Prostate gland (tissue), 2 donors: ENCODE results near the gene TRIO. TPM values are rescaled to one million over a fixed set of nuclear protein-coding genes. Genes with fewer than 3 reads are reported as not detected.
"Not testable (repeated sequence)": the region's sequence is repeated elsewhere in the genome, so short reads cannot be mapped to it uniquely, and the experiment has no call there.

Source experiments
- DNase-seq: peaks from one replicate; pipeline ENCODE4 v3.0.0-alpha.2; 2019; ENCODE audit warnings: low spot score
- H3K27ac ChIP-seq, 2 donors: fragments of 200-600 bp; sonication (generic); 2 replicates each; pipeline ENCODE4 v1.5.1; 2017 to 2019
- H3K27me3 ChIP-seq: fragments of 200-600 bp; sonication (generic); replicated peaks from 2 replicates; pipeline ENCODE4 v1.5.1; 2019; ENCODE audit not compliant: insufficient read depth
- H3K36me3 ChIP-seq, 2 donors: fragments of 200-600 bp; sonication (generic); 1 replicate in 1 of 2; 2 replicates in 1 of 2; pipeline versions ENCODE4 v1.5.1 to v1.8.1; 2017 to 2019
- H3K4me1 ChIP-seq: fragments of 200-600 bp; sonication (generic); replicated peaks from 2 replicates; pipeline ENCODE4 v1.5.1; 2019
- H3K4me3 ChIP-seq, 2 donors: fragments of 200-600 bp; sonication (generic); 2 replicates each; pipeline ENCODE4 v1.5.1; 2017 to 2019
- H3K9me3 ChIP-seq: fragments of 200-600 bp; sonication (generic); 2 replicates; pipeline ENCODE4 v1.5.1; 2017
- POLR2A ChIP-seq: fragments of 450-650 bp; IDR thresholded peaks from one replicate; pipeline ENCODE4 v1.6.1; 2016; ENCODE audit warnings: antibody characterized with exemption, mild to moderate bottlenecking
- POLR2AphosphoS5 ChIP-seq: sonication (generic); formaldehyde crosslinking; IDR thresholded peaks from one replicate; pipeline ENCODE4 v1.6.1; 2017; ENCODE audit warnings: antibody characterized with exemption
- WGBS: methylation state at CpG from one replicate; pipeline ENCODE4 v1.1.5; 2018; 5-methylcytosine and 5-hydroxymethylcytosine counted together
- intact Hi-C: fragments of 100-400 bp; cut with DNase I; formaldehyde crosslinking; loops from one replicate; pipeline ENCODE4 v1.14.2; 2022
- total RNA-seq, 2 donors: library from RNA; depleted of rRNA; stranded (reverse); fragments of >200 nt; gene quantifications; one replicate each; pipeline ENCODE4 v1.1.0, GENCODE V29; 2016
- TF ChIP-seq, protein P1 (sequence below), 4 experiments: fragments of 200-600 bp in 2 of 4; fragments of 450-650 bp in 2 of 4; sonication (generic) in 2 of 4; IDR thresholded peaks; 1 replicate in 3 of 4; 2 replicates in 1 of 4; pipeline ENCODE4 v1.5.1; 2016 to 2019; ENCODE audit warnings: antibody characterized with exemption in 4 of 4, mild to moderate bottlenecking in 2 of 4, moderate library complexity in 2 of 4

The TRIO gene
- total RNA-seq, 2 donors from 2014 or later: 90.3 to 197 TPM

DNA sequence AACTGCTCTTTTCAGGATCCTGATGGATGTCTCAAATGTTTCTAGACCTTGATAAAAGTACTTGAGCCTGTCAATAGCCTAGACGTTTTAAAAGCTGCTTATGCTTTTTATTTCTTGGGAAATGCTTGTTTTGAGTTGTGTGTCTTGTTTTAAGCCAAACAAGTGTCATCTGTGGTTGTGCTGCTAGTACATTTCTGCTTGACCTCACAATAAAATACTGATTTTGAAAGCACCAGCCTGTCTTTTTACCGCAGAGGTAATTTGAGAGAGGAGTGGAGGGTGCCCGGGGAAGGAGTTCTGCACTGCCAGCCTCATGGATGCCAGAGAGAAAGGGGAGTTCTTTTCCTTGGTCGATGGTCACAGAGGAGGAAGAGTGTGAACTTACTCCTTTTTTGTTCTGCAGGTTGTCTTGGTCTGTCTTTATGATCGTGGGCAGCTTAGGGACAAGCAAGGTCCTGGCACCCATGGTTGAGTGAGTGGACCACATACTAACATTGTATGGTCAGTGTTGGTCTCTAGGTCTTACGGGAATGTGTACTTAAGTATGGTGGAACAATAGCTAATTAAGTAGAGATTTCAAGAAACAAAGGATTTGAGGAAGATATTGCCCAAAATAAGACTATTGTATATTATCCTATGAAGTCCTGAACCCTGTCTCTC is 61.0 kb downstream of the TRIO start:
- no peaks in the 10 kb centered on the region for H3K9me3 ChIP-seq
- DNase-seq: no peak
- no peaks in the 10 kb centered on the region for H3K36me3 ChIP-seq
- intact Hi-C loops: no loop called here
- H3K27me3 ChIP-seq: no peaks in the 10 kb centered on the region
- peak overlapping the region; percentile 0 to 39 for H3K27ac ChIP-seq
- TF ChIP-seq POLR2AphosphoS5 (no peak), POLR2A (no peak)
- TF ChIP-seq, protein P1, sequence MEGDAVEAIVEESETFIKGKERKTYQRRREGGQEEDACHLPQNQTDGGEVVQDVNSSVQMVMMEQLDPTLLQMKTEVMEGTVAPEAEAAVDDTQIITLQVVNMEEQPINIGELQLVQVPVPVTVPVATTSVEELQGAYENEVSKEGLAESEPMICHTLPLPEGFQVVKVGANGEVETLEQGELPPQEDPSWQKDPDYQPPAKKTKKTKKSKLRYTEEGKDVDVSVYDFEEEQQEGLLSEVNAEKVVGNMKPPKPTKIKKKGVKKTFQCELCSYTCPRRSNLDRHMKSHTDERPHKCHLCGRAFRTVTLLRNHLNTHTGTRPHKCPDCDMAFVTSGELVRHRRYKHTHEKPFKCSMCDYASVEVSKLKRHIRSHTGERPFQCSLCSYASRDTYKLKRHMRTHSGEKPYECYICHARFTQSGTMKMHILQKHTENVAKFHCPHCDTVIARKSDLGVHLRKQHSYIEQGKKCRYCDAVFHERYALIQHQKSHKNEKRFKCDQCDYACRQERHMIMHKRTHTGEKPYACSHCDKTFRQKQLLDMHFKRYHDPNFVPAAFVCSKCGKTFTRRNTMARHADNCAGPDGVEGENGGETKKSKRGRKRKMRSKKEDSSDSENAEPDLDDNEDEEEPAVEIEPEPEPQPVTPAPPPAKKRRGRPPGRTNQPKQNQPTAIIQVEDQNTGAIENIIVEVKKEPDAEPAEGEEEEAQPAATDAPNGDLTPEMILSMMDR (IDR thresholded peaks at IDR 0.05): no peak
- WGBS: 52% methylated on average over 6 of the region's 6 CpGs
- peaks cover 5% of the 10 kb centered on the region for H3K4me1 ChIP-seq
- no peak overlapping the region for H3K4me3 ChIP-seq

DNA sequence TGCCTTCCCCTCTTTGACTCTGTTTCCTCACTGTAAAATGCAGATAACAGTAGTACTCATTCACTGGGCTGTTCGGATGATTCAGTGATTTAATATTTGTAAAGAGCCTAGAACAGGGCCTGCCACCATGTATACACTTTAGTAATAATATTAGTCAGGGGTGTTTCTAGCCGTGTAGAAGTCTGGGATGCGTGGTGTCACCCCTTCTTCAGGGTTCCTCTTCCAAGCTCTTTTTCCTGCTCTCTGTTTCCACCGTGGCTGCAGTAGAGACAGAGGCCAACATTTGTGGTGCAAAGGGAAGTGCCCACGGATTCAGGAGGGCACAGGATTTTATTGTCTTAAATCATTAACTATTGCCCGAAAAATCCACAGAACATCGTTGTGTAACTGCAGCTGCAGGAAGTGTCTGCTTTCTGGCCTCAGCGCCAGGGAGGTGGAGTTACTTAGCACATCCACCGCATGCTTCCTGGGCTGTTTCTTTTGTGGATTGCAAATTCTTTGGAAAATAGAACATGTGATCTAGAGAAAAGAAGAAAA is 61.7 kb downstream of the TRIO start:
- Histone ChIP-seq H3K27ac (peak overlapping the region; percentile 17 to 39), H3K4me1 (peaks cover 5% of the 10 kb centered on the region), H3K4me3 (no peak overlapping the region), H3K36me3 (no peaks in the 10 kb centered on the region), H3K27me3 (no peaks in the 10 kb centered on the region), H3K9me3 (no peaks in the 10 kb centered on the region)
- TF ChIP-seq POLR2A (no peak), POLR2AphosphoS5 (peak; percentile 66)
- TF ChIP-seq, protein P1 (IDR thresholded peaks at IDR 0.05): no peak
- intact Hi-C loops: no loop called here
- DNase-seq: peak; percentile 49
- WGBS: 11% methylated on average over 9 of the region's 9 CpGs

DNA sequence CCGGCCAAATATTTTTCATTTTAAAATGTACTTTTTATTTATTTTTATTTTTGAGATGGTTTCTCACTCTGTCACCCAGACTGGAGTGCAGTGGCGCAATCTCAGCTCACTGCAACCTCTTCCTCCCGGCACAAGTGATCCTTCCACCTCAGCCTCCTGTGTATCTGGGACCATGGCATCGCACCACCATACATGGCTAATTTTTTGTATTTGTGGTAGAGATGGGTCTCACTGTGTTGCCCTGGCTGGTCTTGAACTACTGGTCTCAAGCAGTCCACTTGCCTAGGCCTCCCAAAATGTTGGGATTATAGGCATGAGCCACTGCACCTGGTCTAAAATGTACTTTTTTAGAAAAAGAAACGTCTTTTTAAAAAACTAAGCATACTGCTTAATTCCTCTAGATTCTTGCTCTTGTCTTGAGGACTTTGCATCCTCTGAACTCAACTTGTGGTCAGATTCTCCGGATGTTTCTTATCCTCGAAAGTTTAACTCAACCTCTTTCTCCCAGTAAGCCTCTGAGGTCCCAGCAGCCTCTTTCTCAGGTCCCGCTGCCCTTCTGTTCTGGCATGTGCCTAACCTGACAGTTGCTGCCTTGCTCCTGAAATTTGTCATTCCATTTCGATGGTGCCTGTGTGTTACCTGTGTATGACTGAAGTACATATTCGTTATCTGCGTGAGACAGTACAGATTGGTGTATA is 63.0 kb downstream of the TRIO start:
- H3K36me3 ChIP-seq: no peaks in the 10 kb centered on the region
- no peak for DNase-seq
- no peaks in the 10 kb centered on the region for H3K27me3 ChIP-seq
- TF ChIP-seq POLR2AphosphoS5: no peak
- TF ChIP-seq, protein P1 (IDR thresholded peaks at IDR 0.05): no peak
- no peak for TF ChIP-seq POLR2A
- peaks cover 5% of the 10 kb centered on the region for H3K4me1 ChIP-seq
- no peak overlapping the region for H3K4me3 ChIP-seq
- no peak overlapping the region for H3K27ac ChIP-seq
- 89% methylated on average over 11 of the region's 11 CpGs for WGBS
- H3K9me3 ChIP-seq: no peaks in the 10 kb centered on the region
- intact Hi-C loops: no loop called here

DNA sequence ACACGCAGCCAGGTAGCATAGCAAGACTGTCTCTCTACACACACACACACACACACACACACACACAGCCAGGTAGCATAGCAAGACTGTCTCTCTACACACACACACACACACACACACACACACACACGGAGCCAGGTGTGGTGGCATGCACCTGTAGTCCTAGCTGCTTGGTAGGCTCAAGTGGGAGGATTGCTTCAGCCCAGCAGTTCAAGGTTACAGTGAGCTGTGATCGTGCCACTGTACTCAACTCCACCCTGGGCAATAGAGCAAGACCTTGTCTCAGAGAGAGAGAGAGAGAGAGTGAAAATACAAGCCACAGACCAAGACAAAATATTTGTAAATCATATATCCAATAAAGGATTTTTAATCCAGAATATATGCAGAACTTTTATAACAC is 64.3 kb downstream of the TRIO start:
- intact Hi-C loops, DNase-seq, H3K4me3 ChIP-seq, H3K27ac ChIP-seq, H3K9me3 ChIP-seq, H3K36me3 ChIP-seq, H3K27me3 ChIP-seq, H3K4me1 ChIP-seq: not testable (repeated sequence)
- 80% methylated on average over 2 of the region's 3 CpGs for WGBS

DNA sequence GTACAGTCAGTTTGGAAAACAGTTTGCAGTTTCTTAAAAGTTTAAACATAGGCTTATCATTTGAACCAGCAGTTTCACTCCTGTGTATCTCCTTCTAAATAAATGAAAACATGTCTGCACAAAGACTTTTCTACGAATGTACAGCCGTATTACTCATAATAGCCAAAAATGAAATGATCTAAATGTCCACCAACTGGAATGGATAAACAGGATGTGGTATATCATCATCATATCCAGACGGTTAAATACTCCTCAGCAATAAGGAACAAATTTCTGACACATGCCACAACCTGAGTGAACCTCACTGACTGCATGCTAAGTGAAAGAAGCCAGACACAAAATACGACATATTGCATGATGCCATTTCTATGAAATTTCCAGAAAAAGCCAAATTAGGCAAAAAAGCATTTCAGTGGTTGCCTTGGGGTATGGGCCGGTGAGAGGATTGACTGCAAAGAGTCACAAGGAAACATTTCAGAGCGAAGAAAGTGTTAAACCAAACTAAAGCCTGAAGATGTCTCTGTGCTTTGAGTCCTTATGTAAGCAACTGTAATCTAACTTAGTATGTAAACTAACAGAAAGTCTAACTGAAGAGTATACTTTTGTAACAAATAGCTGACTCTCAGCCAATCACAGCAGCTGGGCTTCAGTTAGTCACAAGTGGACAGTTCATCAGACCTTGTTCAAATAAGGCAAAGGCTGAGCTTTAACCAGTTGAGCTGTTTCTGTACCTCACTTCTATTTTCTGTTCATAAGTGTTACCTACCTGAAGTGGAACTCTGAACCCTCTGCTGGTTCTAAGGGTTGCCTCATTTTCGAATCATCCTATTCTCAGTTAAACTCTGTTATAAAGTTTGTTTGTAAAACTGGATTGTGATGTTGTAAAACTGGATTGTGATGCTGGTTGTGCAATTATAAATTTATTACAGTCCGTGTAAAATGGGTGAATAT is 65.2 kb downstream of the TRIO start:
- WGBS: 55% methylated on average over 8 of the region's 8 CpGs
- H3K4me1 ChIP-seq: peaks cover 9% of the 10 kb centered on the region
- DNase-seq: no peak

More for the DNA sequence above, 65.2 kb downstream of the TRIO start:
- Histone ChIP-seq H3K36me3 (no peaks in the 10 kb centered on the region), H3K9me3 (no peaks in the 10 kb centered on the region), H3K4me3 (no peak overlapping the region), H3K27ac (peak overlapping the region; percentile 29 to 41), H3K27me3 (no peaks in the 10 kb centered on the region)
- TF ChIP-seq POLR2AphosphoS5 (peak; percentile 28), POLR2A (no peak)
- intact Hi-C loops: no loop called here
